HCT116 (cell line): Measurements from ENCODE around the gene CPEB1.

ENCODE experiments used
- ELF1 ChIP-seq: IDR thresholded peaks from 2 replicates; pipeline ENCODE4 v1.6.1; 2012; ENCODE audit warnings: low read depth, borderline replicate concordance
- EZH2 ChIP-seq: fragments of 200-600 bp; sonication (generic); IDR thresholded peaks from 2 replicates; pipeline ENCODE4 v1.6.1; 2017; ENCODE audit warnings: antibody characterized with exemption, mixed run types
- POLR2AphosphoS5 ChIP-seq: IDR thresholded peaks from 2 replicates; pipeline ENCODE4 v1.6.1; 2011; ENCODE audit warnings: mild to moderate bottlenecking, low read depth, low read length, moderate library complexity
- RAD21 ChIP-seq: IDR thresholded peaks from 2 replicates; pipeline ENCODE4 v1.6.1; 2012; ENCODE audit warnings: low read depth, mild to moderate bottlenecking
- SRF ChIP-seq: IDR thresholded peaks from 2 replicates; pipeline ENCODE4 v1.6.1; 2012; ENCODE audit warnings: low read depth
- YY1 ChIP-seq: IDR thresholded peaks from 2 replicates; pipeline ENCODE4 v1.6.1; 2011; ENCODE audit warnings: low read length, low read depth, moderate library complexity, mild to moderate bottlenecking; ENCODE audit not compliant: insufficient replicate concordance; ENCODE audit errors: extremely low read depth
- ZBTB33 ChIP-seq: IDR thresholded peaks from 2 replicates; pipeline ENCODE4 v1.6.1; 2011; ENCODE audit warnings: mild to moderate bottlenecking, low read length, moderate library complexity; ENCODE audit not compliant: insufficient replicate concordance; ENCODE audit errors: extremely low read depth
- ZFX ChIP-seq: fragments of 450-650 bp; IDR thresholded peaks from 2 replicates; pipeline ENCODE4 v1.6.1; 2017
- ZNF274 ChIP-seq: fragments of 200-500 bp; sonication (Bioruptor generic); IDR thresholded peaks from 2 replicates; pipeline ENCODE4 v1.6.1; 2014; ENCODE audit warnings: mild to moderate bottlenecking, low read depth, low read length, inconsistent platforms
- TF ChIP-seq, protein P1 (sequence below), 3 experiments: fragments of 200-600 bp in 1 of 3; sonication (generic) in 1 of 3; IDR thresholded peaks in 2 of 3; conservative IDR thresholded peaks in 1 of 3; 2 replicates each; pipeline ENCODE4 v1.5.1; 2012 to 2017; ENCODE audit warnings: low read depth in 2 of 3, low read length in 2 of 3, antibody characterized with exemption in 1 of 3, borderline replicate concordance in 1 of 3, control low read depth in 1 of 3, mild to moderate bottlenecking in 1 of 3, mixed read lengths in 1 of 3, mixed run types in 1 of 3, moderate library complexity in 1 of 3; ENCODE audit not compliant: insufficient read depth in 1 of 3
- TF ChIP-seq, protein P2 (sequence below): IDR thresholded peaks from 2 replicates; pipeline ENCODE4 v1.6.1; 2012

GRCh38 chr15:82641129-82641798 is 5.9 kb downstream of the CPEB1 start:
- TF ChIP-seq, protein P1, sequence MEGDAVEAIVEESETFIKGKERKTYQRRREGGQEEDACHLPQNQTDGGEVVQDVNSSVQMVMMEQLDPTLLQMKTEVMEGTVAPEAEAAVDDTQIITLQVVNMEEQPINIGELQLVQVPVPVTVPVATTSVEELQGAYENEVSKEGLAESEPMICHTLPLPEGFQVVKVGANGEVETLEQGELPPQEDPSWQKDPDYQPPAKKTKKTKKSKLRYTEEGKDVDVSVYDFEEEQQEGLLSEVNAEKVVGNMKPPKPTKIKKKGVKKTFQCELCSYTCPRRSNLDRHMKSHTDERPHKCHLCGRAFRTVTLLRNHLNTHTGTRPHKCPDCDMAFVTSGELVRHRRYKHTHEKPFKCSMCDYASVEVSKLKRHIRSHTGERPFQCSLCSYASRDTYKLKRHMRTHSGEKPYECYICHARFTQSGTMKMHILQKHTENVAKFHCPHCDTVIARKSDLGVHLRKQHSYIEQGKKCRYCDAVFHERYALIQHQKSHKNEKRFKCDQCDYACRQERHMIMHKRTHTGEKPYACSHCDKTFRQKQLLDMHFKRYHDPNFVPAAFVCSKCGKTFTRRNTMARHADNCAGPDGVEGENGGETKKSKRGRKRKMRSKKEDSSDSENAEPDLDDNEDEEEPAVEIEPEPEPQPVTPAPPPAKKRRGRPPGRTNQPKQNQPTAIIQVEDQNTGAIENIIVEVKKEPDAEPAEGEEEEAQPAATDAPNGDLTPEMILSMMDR (IDR thresholded peaks at IDR 0.05 in 2 of 3, conservative IDR thresholded peaks at IDR 0.05 in 1 of 3; ENCODE audit: borderline replicate concordance in 1 of 3, insufficient read depth in 1 of 3, low read depth in 2 of 3, low read length in 2 of 3): no peak
- TF ChIP-seq EZH2: no peak
- no peak for TF ChIP-seq YY1
- no peak for TF ChIP-seq POLR2AphosphoS5
- TF ChIP-seq ELF1: no peak
- TF ChIP-seq RAD21: no peak
- TF ChIP-seq SRF: no peak
- TF ChIP-seq, protein P2, sequence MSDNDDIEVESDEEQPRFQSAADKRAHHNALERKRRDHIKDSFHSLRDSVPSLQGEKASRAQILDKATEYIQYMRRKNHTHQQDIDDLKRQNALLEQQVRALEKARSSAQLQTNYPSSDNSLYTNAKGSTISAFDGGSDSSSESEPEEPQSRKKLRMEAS: no peak
- TF ChIP-seq ZNF274: no peak
- TF ChIP-seq ZFX: no peak
- TF ChIP-seq ZBTB33: no peak
